ENCODE measurements around the gene SMG1. TPM values are rescaled to one million over a fixed set of nuclear protein-coding genes. Genes with fewer than 3 reads are reported as not detected.

The SMG1 gene
- total and polyA plus RNA-seq, 2 of the 13 experiments (the other 11 are each of a cell fraction or from before 2014, with no cell fraction given), result 48.7 to 53.7 TPM

DNA sequence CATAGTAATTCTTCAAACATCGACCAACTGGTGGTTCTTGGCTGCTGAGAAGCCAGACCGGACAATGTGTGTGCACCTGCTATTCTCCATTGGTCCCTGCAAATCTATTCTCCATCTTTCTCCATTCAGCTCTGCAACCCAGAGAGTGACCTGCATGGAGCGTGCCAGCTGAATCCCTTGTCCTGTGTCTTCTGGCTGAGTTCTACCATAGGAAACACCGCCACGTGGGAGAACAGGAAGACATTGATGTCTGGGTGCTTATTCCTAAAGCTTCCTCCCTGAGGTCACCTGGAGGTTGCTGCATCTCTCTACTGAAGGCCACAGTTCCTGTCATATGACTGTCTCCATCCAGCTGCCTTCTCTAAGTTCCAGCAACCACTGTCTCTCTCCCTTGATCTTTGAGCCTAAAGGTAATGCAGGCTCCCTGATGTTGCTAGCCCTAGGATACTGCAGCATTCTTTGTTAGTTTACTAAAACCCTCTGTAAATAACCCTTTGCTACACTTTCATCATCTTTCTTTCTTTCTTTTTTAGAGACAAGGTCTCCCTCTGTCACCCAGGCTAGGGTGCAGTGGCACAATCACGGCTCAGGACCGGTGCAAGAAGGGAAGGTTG is 10.6 kb upstream of the SMG1 start (continued):
- TF ChIP-seq NFKB2 (CRISPR knock-in tag; IDR thresholded peaks at IDR 0.05; ENCODE audit: borderline replicate concordance) (no peak), ZNF431 (CRISPR knock-in tag; IDR thresholded peaks at IDR 0.05; ENCODE audit: borderline replicate concordance, low read depth) (no peak), ZNF816 (CRISPR knock-in tag; IDR thresholded peaks at IDR 0.05; ENCODE audit: borderline replicate concordance) (no peak), HOXA9 (CRISPR knock-in tag; IDR thresholded peaks at IDR 0.05; ENCODE audit: borderline replicate concordance) (no peak), SCMH1 (CRISPR knock-in tag; IDR thresholded peaks at IDR 0.05; ENCODE audit: borderline replicate concordance) (no peak), GTF3A (CRISPR knock-in tag; conservative IDR thresholded peaks at IDR 0.05) (no peak), ZNF562 (CRISPR knock-in tag; IDR thresholded peaks at IDR 0.05; ENCODE audit: borderline replicate concordance) (no peak), NFKBIZ (CRISPR knock-in tag; IDR thresholded peaks at IDR 0.05) (0 out of 2 replicates have a peak, but pooled peaks have one; percentile 60)
- TF ChIP-seq, protein P1, sequence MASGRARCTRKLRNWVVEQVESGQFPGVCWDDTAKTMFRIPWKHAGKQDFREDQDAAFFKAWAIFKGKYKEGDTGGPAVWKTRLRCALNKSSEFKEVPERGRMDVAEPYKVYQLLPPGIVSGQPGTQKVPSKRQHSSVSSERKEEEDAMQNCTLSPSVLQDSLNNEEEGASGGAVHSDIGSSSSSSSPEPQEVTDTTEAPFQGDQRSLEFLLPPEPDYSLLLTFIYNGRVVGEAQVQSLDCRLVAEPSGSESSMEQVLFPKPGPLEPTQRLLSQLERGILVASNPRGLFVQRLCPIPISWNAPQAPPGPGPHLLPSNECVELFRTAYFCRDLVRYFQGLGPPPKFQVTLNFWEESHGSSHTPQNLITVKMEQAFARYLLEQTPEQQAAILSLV (CRISPR knock-in tag; IDR thresholded peaks at IDR 0.05; ENCODE audit: borderline replicate concordance), result peak; percentile 35; the same call in 1 of the 2 replicates
- TF ChIP-seq, protein P2, sequence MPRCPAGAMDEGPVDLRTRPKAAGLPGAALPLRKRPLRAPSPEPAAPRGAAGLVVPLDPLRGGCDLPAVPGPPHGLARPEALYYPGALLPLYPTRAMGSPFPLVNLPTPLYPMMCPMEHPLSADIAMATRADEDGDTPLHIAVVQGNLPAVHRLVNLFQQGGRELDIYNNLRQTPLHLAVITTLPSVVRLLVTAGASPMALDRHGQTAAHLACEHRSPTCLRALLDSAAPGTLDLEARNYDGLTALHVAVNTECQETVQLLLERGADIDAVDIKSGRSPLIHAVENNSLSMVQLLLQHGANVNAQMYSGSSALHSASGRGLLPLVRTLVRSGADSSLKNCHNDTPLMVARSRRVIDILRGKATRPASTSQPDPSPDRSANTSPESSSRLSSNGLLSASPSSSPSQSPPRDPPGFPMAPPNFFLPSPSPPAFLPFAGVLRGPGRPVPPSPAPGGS (CRISPR knock-in tag; IDR thresholded peaks at IDR 0.05), result 0 out of 2 replicates have a peak, but pooled peaks have one; percentile 35
- TF ChIP-seq, protein P3, sequence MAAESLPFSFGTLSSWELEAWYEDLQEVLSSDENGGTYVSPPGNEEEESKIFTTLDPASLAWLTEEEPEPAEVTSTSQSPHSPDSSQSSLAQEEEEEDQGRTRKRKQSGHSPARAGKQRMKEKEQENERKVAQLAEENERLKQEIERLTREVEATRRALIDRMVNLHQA (CRISPR knock-in tag; IDR thresholded peaks at IDR 0.05), result no peak
- TF ChIP-seq, protein P4, sequence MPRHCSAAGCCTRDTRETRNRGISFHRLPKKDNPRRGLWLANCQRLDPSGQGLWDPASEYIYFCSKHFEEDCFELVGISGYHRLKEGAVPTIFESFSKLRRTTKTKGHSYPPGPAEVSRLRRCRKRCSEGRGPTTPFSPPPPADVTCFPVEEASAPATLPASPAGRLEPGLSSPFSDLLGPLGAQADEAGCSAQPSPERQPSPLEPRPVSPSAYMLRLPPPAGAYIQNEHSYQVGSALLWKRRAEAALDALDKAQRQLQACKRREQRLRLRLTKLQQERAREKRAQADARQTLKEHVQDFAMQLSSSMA (CRISPR knock-in tag; IDR thresholded peaks at IDR 0.05), result no peak
- TF ChIP-seq, protein P5, sequence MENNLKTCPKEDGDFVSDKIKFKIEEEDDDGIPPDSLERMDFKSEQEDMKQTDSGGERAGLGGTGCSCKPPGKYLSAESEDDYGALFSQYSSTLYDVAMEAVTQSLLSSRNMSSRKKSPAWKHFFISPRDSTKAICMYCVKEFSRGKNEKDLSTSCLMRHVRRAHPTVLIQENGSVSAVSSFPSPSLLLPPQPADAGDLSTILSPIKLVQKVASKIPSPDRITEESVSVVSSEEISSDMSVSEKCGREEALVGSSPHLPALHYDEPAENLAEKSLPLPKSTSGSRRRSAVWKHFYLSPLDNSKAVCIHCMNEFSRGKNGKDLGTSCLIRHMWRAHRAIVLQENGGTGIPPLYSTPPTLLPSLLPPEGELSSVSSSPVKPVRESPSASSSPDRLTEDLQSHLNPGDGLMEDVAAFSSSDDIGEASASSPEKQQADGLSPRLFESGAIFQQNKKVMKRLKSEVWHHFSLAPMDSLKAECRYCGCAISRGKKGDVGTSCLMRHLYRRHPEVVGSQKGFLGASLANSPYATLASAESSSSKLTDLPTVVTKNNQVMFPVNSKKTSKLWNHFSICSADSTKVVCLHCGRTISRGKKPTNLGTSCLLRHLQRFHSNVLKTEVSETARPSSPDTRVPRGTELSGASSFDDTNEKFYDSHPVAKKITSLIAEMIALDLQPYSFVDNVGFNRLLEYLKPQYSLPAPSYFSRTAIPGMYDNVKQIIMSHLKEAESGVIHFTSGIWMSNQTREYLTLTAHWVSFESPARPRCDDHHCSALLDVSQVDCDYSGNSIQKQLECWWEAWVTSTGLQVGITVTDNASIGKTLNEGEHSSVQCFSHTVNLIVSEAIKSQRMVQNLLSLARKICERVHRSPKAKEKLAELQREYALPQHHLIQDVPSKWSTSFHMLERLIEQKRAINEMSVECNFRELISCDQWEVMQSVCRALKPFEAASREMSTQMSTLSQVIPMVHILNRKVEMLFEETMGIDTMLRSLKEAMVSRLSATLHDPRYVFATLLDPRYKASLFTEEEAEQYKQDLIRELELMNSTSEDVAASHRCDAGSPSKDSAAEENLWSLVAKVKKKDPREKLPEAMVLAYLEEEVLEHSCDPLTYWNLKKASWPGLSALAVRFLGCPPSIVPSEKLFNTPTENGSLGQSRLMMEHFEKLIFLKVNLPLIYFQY (CRISPR knock-in tag; IDR thresholded peaks at IDR 0.05; ENCODE audit: borderline replicate concordance), result no peak
- TF ChIP-seq, protein P6, sequence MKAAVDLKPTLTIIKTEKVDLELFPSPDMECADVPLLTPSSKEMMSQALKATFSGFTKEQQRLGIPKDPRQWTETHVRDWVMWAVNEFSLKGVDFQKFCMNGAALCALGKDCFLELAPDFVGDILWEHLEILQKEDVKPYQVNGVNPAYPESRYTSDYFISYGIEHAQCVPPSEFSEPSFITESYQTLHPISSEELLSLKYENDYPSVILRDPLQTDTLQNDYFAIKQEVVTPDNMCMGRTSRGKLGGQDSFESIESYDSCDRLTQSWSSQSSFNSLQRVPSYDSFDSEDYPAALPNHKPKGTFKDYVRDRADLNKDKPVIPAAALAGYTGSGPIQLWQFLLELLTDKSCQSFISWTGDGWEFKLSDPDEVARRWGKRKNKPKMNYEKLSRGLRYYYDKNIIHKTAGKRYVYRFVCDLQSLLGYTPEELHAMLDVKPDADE (CRISPR knock-in tag; IDR thresholded peaks at IDR 0.05), result no peak
